ENCODE measurements around the gene DOK3.

The DOK3 gene

GRCh38 chr5:177457852-177458681 is 51.6 kb downstream of the DOK3 start:
- Histone ChIP-seq H3K4me1 (ENCODE audit: control insufficient read depth, insufficient read depth, low read length) (peaks cover 18% of the 10 kb centered on the region), H3K9ac (ENCODE audit: low read length) (no peak overlapping the region), H3K4me3 (ENCODE audit: low read length) (no peak overlapping the region), H3K27me3 (ENCODE audit: control insufficient read depth, insufficient read depth, low read length) (no peaks in the 10 kb centered on the region), H3K36me3 (ENCODE audit: control insufficient read depth, insufficient read depth, low read length) (no peaks in the 10 kb centered on the region), H3K27ac (ENCODE audit: low read depth, low read length) (peak overlapping the region; percentile 54)

DNA sequence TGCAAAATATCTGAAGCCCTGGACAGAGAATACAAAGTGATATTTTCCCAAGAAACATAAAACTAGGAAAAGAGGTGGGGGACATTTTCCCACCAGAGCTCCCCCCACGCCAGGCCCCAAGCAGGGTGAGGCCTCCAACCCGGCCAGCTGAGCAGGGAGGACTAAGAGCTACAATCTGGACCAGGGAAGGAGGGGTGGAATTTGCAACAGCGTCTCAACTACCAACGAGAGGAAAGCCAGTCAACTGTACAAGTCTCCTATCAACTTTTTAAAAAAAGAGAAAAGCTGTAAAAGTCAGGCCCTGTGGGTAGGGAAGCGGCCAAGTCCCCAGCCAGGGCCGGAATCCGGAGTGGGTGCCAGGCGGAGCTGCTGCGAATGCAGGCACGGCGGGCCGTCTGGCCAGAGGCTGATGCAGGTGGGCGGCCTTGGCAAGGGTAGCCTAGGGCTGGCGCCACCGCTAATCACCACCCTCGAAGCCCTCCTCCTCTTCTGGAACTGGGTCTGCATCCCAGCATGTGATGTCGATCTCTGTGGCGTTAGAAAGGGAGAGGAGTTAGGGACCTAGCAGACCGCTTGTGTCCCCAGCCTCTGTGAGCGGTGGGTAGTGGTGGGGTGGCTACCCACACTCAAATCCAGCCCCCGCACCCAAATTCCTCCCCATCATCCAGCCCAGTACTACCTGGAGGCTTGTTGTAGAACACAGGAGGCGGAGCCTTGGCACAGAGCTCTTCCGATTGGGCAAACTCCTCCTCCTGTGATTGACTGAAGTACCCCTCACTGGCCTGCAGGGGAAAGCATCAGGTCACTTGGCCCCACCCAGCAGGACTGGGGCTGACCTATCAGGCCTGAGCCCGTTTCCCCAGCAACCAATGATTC is 52.4 kb downstream of the DOK3 start:
- no peak overlapping the region for H3K9ac ChIP-seq (ENCODE audit: low read length)
- peak overlapping the region; percentile 54 for H3K27ac ChIP-seq (ENCODE audit: low read depth, low read length)

GRCh38 chr5:177456591-177456964 is 53.0 kb downstream of the DOK3 start:
- no peak overlapping the region for H3K4me3 ChIP-seq (ENCODE audit: low read length)
- peaks cover 19% of the 10 kb centered on the region for H3K4me1 ChIP-seq (ENCODE audit: control insufficient read depth, insufficient read depth, low read length)
- no peak overlapping the region for H3K9ac ChIP-seq (ENCODE audit: low read length)

More for the DNA sequence above, 52.4 kb downstream of the DOK3 start:
- no peaks in the 10 kb centered on the region for H3K36me3 ChIP-seq (ENCODE audit: control insufficient read depth, insufficient read depth, low read length)
- no peaks in the 10 kb centered on the region for H3K27me3 ChIP-seq (ENCODE audit: control insufficient read depth, insufficient read depth, low read length)
- peaks cover 19% of the 10 kb centered on the region for H3K4me1 ChIP-seq (ENCODE audit: control insufficient read depth, insufficient read depth, low read length)
- H3K4me3 ChIP-seq (ENCODE audit: low read length), result no peak overlapping the region

DNA sequence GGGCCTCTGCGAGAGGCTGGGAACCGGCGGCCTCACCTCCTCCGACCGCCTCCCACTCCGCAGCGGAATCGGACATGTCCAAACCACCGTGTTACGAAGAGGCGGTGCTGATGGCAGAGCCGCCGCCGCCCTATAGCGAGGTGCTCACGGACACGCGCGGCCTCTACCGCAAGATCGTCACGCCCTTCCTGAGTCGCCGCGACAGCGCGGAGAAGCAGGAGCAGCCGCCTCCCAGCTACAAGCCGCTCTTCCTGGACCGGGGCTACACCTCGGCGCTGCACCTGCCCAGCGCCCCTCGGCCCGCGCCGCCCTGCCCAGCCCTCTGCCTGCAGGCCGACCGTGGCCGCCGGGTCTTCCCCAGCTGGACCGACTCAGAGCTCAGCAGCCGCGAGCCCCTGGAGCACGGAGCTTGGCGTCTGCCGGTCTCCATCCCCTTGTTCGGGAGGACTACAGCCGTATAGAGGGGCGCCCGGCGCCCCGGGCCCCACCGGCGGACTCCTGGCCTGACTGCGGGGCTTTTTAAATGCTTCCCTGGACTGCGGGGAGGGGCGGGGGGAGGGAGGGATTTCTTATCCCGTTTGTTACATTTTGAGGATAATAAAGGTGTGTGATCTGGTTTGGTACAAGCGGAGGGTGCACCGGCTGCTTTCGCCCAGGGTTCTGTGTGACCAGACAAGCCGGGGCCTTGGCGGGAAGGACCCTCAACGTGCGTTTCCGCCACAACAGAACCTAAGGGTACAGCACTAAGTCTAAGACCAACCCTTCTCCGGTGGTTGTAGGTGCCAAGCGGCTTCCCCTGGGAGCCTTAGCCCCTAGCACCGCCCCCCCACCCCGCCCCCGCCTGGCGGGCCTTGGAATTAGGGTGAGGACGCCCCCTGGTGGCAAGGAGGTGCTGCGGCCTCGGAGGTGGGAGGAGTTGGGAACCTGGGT is 53.7 kb downstream of the DOK3 start:
- Histone ChIP-seq H3K27me3 (ENCODE audit: control insufficient read depth, insufficient read depth, low read length) (peaks cover 2% of the 10 kb centered on the region), H3K9ac (ENCODE audit: low read length) (peak overlapping the region; percentile 33), H3K27ac (ENCODE audit: low read depth, low read length) (no peak overlapping the region), H3K4me1 (ENCODE audit: control insufficient read depth, insufficient read depth, low read length) (peaks cover 19% of the 10 kb centered on the region), H3K4me3 (ENCODE audit: low read length) (peak overlapping the region; percentile 69), H3K36me3 (ENCODE audit: control insufficient read depth, insufficient read depth, low read length) (no peaks in the 10 kb centered on the region)

More at GRCh38 chr5:177456591-177456964, 53.0 kb downstream of the DOK3 start:
- H3K27ac ChIP-seq (ENCODE audit: low read depth, low read length), result peak overlapping the region; percentile 54
- no peaks in the 10 kb centered on the region for H3K36me3 ChIP-seq (ENCODE audit: control insufficient read depth, insufficient read depth, low read length)
- H3K27me3 ChIP-seq (ENCODE audit: control insufficient read depth, insufficient read depth, low read length), result no peaks in the 10 kb centered on the region

- H3K27ac ChIP-seq (ENCODE audit: low read depth, low read length), result no peak overlapping the region
- no peak overlapping the region for H3K9ac ChIP-seq (ENCODE audit: low read length)
- no peaks in the 10 kb centered on the region for H3K36me3 ChIP-seq (ENCODE audit: control insufficient read depth, insufficient read depth, low read length)
- peaks cover 19% of the 10 kb centered on the region for H3K4me1 ChIP-seq (ENCODE audit: control insufficient read depth, insufficient read depth, low read length)
- H3K27me3 ChIP-seq (ENCODE audit: control insufficient read depth, insufficient read depth, low read length), result peaks cover 2% of the 10 kb centered on the region
- H3K4me3 ChIP-seq (ENCODE audit: low read length), result peak overlapping the region; percentile 69
These were observed 54.5 kb downstream of the DOK3 start for GRCh38 chr5:177455036-177455660.

DNA sequence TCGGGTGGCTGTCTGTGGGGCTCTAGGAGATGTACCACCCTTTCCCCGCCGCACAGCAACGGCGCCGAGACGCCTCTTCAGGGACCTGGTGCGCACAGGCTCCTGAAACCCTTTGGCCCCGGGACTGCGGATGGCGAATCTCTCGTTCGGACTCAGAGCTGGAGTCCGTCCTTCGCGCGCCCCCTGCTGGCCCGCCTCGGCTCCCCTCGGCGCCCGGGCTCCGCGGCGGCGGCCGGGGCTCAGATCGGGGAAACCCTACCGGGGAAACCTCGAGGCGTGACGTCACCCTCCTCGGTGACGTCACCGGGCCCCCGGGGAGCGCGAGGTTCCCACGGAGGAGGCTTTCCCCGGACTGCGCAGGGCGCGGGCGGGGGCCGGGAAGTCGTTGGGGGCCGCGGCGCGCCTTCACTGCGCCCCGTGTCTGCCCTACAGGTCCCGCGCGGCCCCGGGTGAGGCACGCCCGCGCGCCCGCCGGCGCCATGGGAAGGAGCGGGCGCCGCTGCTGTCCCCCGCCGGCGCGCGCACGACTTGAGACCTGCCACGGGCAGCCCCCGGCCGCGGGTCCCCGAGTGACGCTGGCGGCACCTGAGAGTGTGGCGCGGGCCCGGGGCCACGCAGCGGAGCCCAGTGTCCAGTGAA is 55.1 kb downstream of the DOK3 start:
- Histone ChIP-seq H3K4me1 (ENCODE audit: control insufficient read depth, insufficient read depth, low read length) (peaks cover 19% of the 10 kb centered on the region), H3K4me3 (ENCODE audit: low read length) (peak overlapping the region; percentile 69), H3K9ac (ENCODE audit: low read length) (no peak overlapping the region), H3K27me3 (ENCODE audit: control insufficient read depth, insufficient read depth, low read length) (peaks cover 5% of the 10 kb centered on the region), H3K27ac (ENCODE audit: low read depth, low read length) (no peak overlapping the region), H3K36me3 (ENCODE audit: control insufficient read depth, insufficient read depth, low read length) (no peaks in the 10 kb centered on the region)

DNA sequence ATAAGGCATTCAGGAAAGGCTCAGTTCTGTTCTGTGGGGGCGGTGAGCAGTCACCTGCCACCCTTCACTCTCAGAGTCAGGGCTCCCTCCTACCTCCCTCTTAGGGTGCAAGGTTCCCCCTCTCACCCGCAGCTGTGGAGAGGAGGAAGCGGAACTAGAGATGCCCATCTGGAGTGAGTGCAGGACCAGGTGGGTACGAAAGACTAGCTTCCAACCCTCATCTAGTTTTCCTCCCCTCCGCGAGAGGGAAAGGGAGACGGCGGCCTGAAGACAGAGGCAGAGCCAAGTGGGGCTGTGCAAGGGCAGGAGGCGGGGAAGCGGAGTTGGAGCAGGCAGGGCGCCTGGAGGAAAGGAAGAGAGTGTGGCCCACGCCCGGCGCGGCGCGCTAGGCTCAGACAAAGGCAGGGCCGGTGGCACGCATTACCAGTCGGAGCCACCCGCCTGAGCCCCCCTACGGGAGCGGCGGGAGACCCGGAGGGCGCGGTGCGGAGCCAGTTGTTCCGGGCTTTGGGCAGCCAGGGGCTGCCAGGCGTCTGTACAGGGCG is 55.7 kb downstream of the DOK3 start:
- H3K9ac ChIP-seq (ENCODE audit: low read length), result no peak overlapping the region
- H3K4me3 ChIP-seq (ENCODE audit: low read length), result peak overlapping the region; percentile 57
- H3K36me3 ChIP-seq (ENCODE audit: control insufficient read depth, insufficient read depth, low read length), result no peaks in the 10 kb centered on the region
- no peak overlapping the region for H3K27ac ChIP-seq (ENCODE audit: low read depth, low read length)
- H3K27me3 ChIP-seq (ENCODE audit: control insufficient read depth, insufficient read depth, low read length), result peaks cover 6% of the 10 kb centered on the region
- H3K4me1 ChIP-seq (ENCODE audit: control insufficient read depth, insufficient read depth, low read length), result peaks cover 19% of the 10 kb centered on the region

DNA sequence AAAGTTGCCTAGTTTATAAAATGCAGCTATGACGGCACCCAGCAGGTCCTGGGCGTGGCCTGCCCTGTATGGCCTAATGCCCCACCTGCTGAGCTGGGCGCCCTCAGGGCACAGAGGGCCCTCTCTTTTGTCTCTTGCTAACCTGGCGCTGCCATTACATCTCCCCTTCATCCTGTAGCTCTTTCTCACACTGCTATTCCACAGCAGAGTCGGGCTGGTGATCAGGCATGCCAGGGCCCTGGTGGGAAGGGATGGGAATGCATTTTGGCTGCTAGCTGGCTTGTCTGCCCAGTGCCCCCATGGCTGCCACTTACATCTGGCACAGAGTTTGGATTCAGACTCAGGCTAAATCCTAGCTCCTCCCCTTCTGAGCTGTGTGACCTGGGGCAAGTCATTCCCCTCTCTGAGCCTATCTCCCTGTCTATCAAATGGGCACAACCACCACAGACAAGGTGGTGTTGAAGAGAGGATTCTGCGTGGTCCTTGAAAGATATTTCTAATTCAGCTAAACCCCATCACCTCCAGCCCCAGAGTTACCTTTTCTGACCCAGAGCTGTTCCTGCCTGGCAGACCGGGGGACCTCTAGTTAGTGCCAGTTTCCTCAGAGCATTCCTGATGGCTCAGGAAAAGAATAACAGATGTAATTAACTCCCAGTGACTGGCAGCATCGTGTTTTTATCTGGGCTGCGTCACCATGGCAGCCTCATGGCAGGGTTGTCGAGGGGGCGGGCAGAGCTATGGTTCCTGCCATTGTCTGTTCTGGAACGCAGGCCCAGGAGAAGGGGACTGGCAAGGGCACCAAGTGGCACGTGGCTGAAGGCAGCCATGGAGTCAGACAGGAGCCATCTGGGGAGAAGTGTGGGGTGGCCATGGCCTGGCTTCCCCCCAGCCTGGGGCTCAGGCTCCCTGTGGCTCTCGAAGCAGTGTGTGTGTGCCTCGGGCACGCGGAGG is 56.7 kb downstream of the DOK3 start:
- Histone ChIP-seq H3K4me3 (ENCODE audit: low read length) (no peak overlapping the region), H3K4me1 (ENCODE audit: control insufficient read depth, insufficient read depth, low read length) (peaks cover 19% of the 10 kb centered on the region), H3K27me3 (ENCODE audit: control insufficient read depth, insufficient read depth, low read length) (peaks cover 8% of the 10 kb centered on the region), H3K27ac (ENCODE audit: low read depth, low read length) (no peak overlapping the region), H3K36me3 (ENCODE audit: control insufficient read depth, insufficient read depth, low read length) (no peaks in the 10 kb centered on the region), H3K9ac (ENCODE audit: low read length) (no peak overlapping the region)

Data from rectal smooth muscle tissue (tissue), 1 donor.